Brain microvascular endothelial cell (primary cell): ENCODE measurements around the gene G6PC2.
"Not testable (repeated sequence)": the region's sequence is repeated elsewhere in the genome, so short reads cannot be mapped to it uniquely, and the experiment has no call there.

Experiments used
- DNase-seq: peaks from one replicate; pipeline ENCODE4 v3.0.0-alpha.2; 2020
- H3K27ac ChIP-seq: fragments of 250-450 bp; sonication (Bioruptor Pico); 2 replicates; pipeline ENCODE4 v1.5.1; 2020; ENCODE audit warnings: mild to moderate bottlenecking, moderate library complexity
- H3K27me3 ChIP-seq: fragments of 250-450 bp; sonication (Bioruptor Pico); replicated peaks from 2 replicates; pipeline ENCODE4 v1.5.1; 2020; ENCODE audit warnings: mild to moderate bottlenecking
- H3K36me3 ChIP-seq: fragments of 250-450 bp; sonication (Bioruptor Pico); replicated peaks from 2 replicates; pipeline ENCODE4 v1.5.1; 2020; ENCODE audit warnings: mild to moderate bottlenecking
- H3K4me3 ChIP-seq: 2 replicates; pipeline ENCODE4 v1.5.1; 2011; ENCODE audit warnings: low read depth, mild to moderate bottlenecking, control low read depth, low read length, moderate library complexity
- CTCF ChIP-seq: IDR thresholded peaks from 2 replicates; pipeline ENCODE4 v1.5.1; 2011; ENCODE audit warnings: low read depth, mild to moderate bottlenecking, moderate library complexity, low read length, control low read depth, inconsistent platforms; ENCODE audit errors: missing control alignments
- in situ Hi-C: cut with HindIII; loops from 2 replicates; pipeline ENCODE4 v1.10.0; 2017; ENCODE audit warnings: low sequenced_read_pairs, low pct_ligation_motif_present

Gene G6PC2

GRCh38 chr2:168920504-168921157 lies 19.5 kb downstream of the G6PC2 start:
- Histone ChIP-seq H3K27me3 (no peaks in the 10 kb centered on the region), H3K36me3 (no peaks in the 10 kb centered on the region)
- DNase-seq, result no peak

GRCh38 chr2:168926621-168927386 lies 25.7 kb downstream of the G6PC2 start:
- no peaks in the 10 kb centered on the region for H3K36me3 ChIP-seq
- no peak overlapping the region for H3K4me3 ChIP-seq
- in situ Hi-C loops, result no loop called here

More at GRCh38 chr2:168920504-168921157, 19.5 kb downstream of the G6PC2 start:
- TF ChIP-seq CTCF, result peak; percentile 35
- in situ Hi-C loops, result no loop called here
- H3K4me3 ChIP-seq, result no peak overlapping the region
- H3K27ac ChIP-seq, result no peak overlapping the region

GRCh38 chr2:168928113-168928831 lies 27.2 kb downstream of the G6PC2 start:
- no peaks in the 10 kb centered on the region for H3K27me3 ChIP-seq
- no peak for TF ChIP-seq CTCF
- in situ Hi-C loops, result no loop called here

More at GRCh38 chr2:168926621-168927386, 25.7 kb downstream of the G6PC2 start:
- no peak for DNase-seq
- no peak for TF ChIP-seq CTCF
- Histone ChIP-seq H3K27me3 (no peaks in the 10 kb centered on the region), H3K27ac (no peak overlapping the region)

GRCh38 chr2:168929031-168929430 lies 27.9 kb downstream of the G6PC2 start:
- Histone ChIP-seq H3K27me3 (no peaks in the 10 kb centered on the region), H3K36me3 (no peaks in the 10 kb centered on the region), H3K27ac (no peak overlapping the region), H3K4me3 (no peak overlapping the region)
- no peak for TF ChIP-seq CTCF
- peak; percentile 24 for DNase-seq
- in situ Hi-C loops, result no loop called here

More at GRCh38 chr2:168928113-168928831, 27.2 kb downstream of the G6PC2 start:
- Histone ChIP-seq H3K27ac (no peak overlapping the region), H3K36me3 (no peaks in the 10 kb centered on the region), H3K4me3 (no peak overlapping the region)
- DNase-seq, result no peak

GRCh38 chr2:168930242-168930641 lies 29.2 kb downstream of the G6PC2 start:
- no peaks in the 10 kb centered on the region for H3K36me3 ChIP-seq
- no peak for DNase-seq
- no peak overlapping the region for H3K27ac ChIP-seq
- no peaks in the 10 kb centered on the region for H3K27me3 ChIP-seq
- H3K4me3 ChIP-seq, result no peak overlapping the region
- in situ Hi-C loops, result no loop called here
- no peak for TF ChIP-seq CTCF

GRCh38 chr2:168932174-168932573 lies 31.1 kb downstream of the G6PC2 start:
- H3K27me3 ChIP-seq, H3K27ac ChIP-seq, H3K4me3 ChIP-seq, in situ Hi-C loops, DNase-seq, H3K36me3 ChIP-seq: not testable (repeated sequence)
